OCI-LY3 (cell line): ENCODE measurements around the gene RPGRIP1.

Experiments
- CTCF ChIP-seq: fragments of 200-600, 300-600 bp; sonication (generic); IDR thresholded peaks from 2 replicates; pipeline ENCODE4 v1.5.1; 2014; ENCODE audit warnings: antibody characterized with exemption, low read length, low read depth
- EZH2phosphoT487 ChIP-seq: fragments of 200-600 bp; shearing (Covaris generic); IDR thresholded peaks from 2 replicates; pipeline ENCODE4 v1.6.1; 2018; ENCODE audit warnings: antibody characterized with exemption, mixed run types, low read depth

- TF ChIP-seq CTCF, result no peak
- TF ChIP-seq EZH2phosphoT487, result no peak
Observed at GRCh38 chr14:21245813-21246212, 34.1 kb upstream of the RPGRIP1 start.
